Measurements from ENCODE around the gene PPFIA4.
A peak's percentile ranks its signal among the peaks of the same experiment; 100 is the strongest.
"Not testable (repeated sequence)": the region's sequence is repeated elsewhere in the genome, so short reads cannot be mapped to it uniquely, and the experiment has no call there.

The PPFIA4 gene

DNA sequence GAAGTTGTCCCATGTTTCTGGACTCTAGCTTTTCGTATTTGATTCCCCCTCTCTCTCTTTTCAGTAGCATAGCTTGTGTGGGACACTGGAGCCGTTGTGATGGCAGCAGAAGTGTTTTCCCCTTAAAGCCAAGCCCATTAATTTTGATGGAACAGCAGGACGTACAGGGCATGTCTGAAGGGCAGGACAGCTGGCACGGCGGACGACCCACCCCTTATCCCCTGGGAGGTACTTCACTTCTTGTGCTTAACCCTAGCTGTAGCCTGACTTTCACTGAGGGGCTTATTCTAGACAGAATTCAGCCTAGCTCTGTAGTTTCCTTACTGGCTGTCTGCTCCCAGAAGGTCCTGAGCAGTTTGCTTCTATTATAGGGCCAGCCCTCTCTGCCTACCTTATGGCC lies 8.6 kb upstream of the PPFIA4 start:
- no peak for DNase-seq

- not testable (repeated sequence) for DNase-seq
Observed at GRCh38 chr1:203022855-203023254, 3.4 kb upstream of the PPFIA4 start.

DNA sequence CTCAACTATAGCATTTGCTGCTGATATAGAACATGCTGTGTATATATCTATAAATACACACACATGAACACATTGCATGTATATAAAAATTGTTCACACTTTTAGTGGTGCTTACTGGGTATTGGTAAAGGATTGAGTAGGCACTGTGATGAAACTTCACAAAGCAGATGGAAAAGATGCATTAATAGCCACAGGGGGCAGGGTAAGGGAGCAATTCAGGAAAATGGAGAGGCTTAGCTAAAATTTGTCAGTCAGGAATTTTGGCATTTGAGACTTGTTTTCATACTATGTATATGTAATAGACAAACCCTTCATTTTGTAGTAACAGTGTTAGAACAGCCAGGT lies 633 bp upstream of the PPFIA4 start:
- DNase-seq = no peak

GRCh38 chr1:203026666-203027663 lies 674 bp downstream of the PPFIA4 start:
- DNase-seq = no peak

DNA sequence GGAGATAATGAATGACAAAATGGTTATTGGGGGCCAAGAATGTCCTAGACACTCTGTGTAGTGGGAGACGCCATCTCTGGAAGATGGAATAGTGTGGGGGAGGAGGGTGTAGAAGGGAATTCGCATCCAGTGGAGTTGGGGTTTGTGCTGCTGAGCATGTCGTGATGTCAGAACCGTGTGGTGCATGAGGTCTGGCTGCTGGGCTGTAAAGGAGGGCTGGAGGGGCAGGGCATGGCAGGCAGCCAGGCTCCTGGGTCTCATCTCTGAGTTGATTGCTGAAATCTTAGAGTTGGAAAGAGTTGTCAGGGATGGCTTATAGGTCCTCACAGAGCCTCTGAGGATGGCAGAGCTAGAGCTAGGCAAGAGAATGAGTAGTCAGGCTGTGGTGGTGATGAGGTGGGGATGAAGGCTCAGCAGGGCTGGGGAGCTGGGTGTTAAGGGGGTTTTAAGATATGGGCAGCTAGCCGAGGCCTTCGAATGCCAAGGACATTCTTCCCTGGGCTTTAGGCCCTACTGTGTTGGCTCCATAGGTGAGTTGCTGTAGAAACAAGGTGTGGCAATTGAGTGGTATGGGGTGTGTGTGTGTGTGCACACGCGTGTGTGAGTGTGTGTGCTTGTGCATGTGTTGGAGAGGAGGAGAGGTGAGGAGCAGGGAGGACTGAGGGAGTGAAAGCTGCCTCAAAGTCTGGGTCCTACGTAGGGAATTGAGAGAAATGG lies 1.9 kb downstream of the PPFIA4 start:
- DNase-seq = no peak

DNA sequence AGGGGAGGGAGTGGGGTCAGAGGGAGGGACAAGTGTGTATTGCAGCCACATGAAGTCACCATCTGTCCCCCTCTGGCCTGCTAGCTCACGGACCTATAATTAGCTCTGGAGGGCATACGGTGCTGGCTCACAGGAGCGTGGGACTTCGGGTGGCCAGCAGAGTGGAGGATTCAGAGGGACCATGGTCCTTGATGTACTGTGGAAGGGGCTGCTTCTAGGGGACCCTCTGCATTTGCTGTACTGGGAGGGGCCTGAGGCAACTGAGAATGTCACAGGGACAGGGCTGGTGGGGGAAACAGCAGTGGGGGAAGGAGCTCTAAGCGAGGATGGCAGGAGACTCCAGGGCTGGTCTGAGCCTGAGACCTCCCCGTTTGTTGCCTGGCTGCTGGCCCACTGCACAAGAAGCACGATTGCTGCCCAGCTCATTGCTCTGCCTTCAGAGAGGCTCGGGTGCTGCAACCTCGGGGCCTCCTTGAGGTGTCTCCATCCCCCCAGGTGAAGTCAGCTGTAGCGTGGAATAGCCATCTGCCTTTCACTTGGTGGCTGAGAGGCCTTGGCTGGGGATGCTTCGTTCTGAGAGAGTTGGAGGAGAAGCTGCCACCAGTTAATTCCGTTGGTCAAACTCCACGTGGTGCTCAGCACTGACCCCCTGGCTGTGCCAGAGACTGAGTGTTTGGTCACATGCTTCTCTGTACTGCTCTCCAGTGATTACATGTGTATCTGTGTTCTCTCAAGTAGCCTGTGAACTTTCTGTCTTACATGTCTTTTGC lies 2.7 kb downstream of the PPFIA4 start:
- no peak for DNase-seq

GRCh38 chr1:203031467-203031866 lies 5.2 kb downstream of the PPFIA4 start:
- DNase-seq = no peak

DNA sequence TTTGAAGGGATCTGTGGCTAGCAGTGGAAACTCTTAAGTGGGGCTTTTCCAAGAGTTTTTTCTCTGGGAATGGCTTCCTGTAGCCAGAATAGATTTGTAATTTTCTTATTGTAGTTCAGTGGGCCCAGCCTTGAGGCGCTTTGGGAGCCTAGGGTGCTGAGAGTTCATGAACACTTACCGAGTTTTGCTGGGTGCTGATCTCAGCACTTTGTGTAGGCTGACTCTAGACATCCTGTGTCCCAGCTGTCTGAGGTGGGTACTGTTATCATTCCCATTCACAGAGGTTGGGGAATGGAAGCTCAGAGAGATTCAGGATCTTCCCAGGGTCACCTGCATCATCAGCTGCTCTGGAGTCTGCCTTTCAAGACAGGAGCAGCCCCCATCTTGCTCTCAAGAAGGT lies 7.0 kb downstream of the PPFIA4 start:
- DNase-seq = no peak

DNA sequence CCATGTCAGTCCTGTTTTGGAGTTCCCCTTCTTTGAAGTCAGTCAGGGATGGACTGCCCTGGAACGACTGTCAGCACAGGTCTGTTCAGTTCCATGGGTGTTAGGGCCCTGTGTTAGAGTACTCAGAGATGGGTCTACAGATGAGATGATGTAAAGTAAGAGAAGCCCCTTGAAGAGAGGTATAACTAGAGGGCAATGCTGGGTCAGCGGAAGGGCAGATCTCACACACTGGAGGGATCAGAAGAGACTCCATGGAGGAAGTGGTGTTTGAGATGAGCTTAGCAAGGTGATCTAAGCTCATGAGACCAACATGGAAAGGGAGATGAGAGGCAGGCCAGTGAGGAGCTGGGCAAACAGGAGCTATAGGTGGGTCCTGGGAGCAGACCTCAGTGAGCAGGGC lies 7.6 kb downstream of the PPFIA4 start:
- no peak for DNase-seq

DNA sequence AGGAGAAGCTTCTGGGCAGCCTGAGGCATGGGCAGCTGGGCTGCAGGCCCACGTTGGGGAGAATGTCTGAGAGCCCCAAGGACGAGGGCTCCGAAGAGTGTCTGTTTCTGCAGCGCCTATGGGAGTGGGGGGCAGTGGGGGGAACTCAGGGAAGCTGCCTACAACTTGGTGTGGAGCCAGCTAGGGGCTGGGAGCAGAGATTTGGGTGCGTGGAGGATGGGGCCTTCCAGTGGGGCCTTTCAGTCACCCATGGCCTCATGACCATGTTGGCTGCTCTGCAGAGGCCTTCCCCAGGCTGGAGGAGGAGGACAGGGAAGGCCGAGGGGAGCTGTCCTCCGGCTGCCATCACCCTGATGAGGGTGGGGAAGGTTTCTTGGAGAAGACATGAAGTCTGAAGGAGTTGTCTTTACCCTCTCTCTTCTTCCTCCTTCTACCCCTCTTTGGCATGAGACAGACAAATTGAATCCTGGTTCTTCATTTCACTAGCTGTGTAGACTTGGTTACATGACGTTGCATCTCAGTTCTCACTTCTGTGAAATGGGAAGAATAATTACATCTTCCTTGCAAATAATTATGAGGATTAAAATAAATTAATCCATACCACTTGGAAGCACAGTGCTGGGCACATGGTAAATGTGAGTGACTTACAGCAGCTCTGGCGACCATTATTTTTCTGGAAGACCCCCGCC lies 8.3 kb downstream of the PPFIA4 start:
- DNase-seq = no peak

DNA sequence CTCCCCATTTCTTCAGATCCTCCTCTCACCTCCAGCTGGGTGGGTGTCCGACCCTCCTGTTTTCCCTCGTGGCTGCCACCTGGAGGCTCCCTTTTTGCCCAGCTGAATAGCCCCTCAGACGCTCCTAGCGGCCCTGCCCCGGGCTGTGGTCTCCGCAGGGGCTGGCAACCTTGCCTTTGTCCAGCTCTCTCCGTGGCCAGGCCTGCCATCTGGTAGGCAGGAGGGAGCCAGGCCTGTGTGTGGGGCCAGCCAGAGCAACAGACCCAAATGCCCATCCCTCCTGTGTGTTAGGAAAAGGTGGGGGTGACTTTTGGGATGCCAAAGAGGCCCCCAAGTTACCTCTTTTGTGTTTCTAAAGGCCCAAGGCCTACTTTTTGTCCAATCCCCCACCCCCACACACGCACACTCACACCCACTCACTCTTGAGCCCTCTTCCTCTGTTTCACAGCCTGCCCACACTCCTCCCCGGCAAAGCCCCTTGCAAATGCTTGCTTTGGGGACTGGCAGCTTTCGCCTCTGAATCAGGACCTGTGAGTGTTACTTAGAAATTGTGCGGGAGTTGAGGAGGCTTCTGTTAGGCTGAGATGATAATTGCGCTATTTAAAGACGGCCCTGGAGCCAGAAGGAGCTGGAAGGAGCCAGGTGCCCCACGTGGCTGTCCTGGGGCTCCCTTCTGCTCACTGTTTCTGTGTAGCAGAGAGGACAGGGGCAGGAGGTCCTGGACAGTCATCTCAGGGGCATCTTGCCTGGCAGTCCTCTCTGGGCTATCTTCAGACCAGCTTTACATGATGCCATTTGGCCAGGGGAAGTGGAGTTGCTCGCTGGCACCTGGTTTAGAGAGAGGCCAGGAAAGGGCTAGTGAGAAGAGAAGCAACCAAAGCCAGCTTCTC lies 9.1 kb downstream of the PPFIA4 start:
- no peak for DNase-seq

GRCh38 chr1:203036135-203036534 lies 9.8 kb downstream of the PPFIA4 start:
- DNase-seq = no peak

DNA sequence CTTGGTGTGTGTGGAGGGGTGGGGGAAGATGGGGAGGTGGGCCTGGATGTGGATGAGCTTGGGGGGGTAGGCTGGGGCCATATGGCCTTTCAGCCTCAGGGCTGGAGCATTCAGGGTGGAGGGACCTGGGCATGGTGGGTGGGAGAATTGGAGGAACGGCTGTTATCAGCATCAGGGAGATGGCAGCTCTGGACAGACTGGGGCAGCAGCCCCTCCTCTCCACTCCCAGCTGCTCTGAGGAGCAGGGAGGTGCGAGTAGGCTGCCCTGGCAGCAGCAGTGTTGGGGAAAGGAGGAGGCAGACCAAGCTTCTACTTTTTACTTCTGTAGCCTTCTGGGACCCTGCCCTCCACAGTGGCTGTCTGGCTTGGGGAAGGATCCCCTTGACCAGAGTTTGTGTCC lies 10.2 kb downstream of the PPFIA4 start:
- DNase-seq = no peak

DNA sequence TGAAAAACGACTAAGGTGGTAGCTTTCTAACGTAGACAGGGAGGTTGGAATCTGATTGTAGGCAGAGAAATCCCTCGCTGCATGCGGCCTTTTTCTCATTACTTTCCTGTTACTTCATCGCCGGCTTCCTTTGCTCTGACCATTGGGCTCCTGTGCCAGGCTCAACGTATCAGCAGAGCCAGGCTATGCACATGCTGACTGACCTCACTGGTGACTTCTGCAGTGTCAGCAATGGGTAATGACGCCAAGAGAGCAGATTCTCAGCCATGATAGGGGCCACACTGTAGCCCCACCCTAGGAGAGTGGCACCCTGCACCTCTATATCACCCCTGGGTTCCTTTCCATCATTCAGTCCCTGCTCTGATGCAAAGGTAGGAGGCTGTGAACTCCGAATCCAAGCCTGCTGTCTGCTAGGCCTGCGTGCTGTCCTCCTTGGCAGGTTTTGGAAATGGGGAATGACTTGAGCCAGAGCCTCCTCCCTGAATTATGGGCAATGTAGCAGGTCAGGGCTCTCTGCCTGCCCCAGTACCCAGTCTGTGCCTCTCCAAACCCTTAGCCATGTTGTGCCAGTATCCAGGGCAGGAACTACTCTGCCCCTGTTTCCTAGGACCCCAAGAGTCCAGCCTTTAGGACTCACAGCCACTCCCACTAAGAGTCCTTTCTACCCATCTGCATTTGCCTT lies 11.4 kb downstream of the PPFIA4 start:
- DNase-seq = no peak

DNA sequence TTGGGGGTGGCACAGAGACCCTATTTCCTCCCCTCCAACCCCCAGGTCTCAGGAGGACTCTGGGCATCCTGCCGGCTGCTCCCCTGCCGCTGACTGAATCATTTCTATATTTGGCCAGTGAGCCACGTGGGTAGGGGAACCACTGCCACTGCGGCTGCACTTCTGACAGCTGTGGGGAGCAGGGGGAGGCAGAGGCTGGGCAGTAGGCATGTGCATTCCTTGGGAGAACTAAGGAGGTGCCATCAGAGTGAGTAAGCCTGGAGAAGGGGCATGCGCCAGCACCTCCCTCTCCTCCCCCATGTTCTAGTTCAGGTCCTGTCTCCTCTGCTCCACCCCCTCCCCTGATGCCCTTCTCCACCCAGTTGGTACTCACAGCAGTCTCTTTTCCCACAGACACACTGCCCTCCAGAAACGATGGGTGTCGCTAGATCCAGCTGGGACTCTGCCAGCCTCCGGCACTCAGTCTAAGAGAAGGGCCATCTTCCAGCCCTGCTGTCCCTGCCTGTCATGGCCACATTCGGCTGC lies 12.0 kb downstream of the PPFIA4 start:
- DNase-seq = no peak

DNA sequence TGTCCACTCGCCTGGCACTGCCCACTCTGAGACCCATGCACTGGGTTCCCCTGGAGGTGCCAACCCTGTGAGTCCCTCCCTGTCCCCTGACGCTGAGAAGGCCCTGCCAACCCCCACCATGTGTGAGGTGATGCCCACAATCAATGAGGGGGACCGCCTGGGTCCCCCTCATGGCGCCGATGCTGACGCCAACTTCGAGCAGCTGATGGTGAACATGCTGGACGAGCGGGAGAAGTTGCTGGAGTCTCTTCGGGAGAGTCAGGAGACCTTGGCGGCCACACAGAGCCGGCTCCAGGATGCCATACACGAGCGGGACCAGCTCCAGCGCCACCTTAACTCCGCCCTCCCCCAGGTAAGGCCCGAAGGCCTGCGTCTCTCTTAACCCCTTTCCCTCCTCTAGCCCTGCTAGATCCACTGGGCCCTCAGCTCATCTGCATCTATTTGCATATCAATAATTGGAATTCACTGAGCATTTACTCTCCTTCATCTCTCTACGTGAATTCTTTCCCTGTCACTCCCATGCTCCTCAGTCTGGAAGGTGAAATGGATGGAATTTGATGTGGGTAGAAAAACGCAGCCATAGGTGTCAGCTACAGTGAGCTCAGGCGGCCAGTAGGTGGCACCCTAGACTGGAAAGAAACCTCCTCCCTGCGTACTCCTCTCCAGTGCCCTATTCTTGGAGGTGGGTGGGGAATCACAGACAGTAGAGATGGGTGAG lies 12.8 kb downstream of the PPFIA4 start:
- peak; percentile 63 to 67 for DNase-seq

DNA sequence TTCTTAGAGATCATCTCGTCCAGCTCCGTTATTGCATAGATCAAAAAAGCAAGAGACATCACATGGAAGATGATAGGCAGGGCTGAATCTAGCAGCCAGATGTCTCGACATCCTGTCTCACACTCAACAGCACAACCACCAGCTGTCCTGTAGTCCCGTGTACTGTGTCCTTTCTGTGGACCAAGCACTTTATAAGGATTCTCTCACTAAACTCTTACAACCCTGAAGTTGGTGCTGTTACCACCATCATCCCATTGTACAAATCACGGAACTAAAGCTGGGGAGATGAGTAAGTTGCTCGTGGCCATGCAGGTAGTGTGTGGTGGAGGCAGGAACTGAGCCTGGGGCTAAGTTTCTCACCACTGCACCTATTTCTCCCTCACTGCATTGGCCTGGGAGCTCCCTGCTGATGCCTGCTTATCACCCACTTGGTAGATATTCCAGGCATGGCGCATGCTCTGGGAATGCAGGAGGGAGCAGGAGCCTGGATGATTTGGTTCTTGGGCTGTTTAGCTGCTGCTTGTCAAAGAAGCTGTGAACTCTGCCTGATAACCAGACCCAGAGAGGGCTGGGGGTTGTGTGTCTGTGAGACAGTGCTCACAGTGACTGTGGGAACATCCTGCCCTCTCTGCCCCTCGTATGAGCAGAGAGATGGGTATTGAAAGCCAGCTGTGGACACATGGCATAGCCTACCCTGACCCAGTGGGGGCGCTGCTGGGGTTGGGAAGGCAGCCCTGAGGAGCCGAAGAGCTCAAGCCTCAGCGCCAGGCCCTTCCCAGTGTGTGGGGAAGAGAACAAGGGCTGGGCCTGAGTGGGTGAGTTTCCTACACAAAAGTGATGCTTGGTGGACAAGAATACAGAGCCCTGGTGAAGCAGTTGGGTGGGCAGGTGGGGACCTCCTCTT lies 13.6 kb downstream of the PPFIA4 start:
- DNase-seq = no peak

DNA sequence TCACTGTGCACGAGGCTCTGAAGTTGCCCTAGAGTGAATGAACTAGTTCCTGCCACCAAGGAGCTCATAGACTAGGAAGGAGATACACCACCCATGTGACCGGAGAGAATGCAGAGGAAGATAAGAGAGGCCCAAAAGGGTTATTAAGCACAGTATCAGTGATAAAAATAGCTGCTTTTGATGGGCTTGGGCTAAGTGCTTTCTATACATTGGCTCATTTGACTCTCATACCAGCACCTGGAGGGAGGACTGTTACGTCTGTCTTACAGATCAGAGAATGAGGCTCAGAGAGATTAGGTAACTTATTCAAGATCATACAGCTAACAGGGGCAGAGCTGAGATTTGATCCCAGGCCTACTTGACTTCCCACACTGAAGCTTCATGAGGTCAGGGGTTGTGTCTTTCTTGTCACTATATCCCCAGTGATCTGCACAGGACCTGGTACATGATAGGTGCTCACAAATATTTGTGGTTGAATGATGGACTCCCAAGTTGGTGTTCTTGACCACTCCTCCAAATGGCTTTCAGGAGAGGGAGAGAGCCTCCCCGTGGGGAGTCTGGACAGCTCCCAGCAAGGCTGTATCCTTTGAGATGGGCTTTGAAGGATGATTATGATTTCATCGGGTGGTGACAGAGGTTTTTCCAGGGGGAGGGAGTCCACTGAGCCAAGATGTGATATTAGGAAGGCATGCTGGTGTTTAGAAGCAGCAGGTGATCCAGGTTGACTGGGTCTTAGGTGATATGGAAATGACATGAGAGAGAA lies 14.4 kb downstream of the PPFIA4 start:
- no peak for DNase-seq
